ENCODE measurements around the gene GNAL.

DNA sequence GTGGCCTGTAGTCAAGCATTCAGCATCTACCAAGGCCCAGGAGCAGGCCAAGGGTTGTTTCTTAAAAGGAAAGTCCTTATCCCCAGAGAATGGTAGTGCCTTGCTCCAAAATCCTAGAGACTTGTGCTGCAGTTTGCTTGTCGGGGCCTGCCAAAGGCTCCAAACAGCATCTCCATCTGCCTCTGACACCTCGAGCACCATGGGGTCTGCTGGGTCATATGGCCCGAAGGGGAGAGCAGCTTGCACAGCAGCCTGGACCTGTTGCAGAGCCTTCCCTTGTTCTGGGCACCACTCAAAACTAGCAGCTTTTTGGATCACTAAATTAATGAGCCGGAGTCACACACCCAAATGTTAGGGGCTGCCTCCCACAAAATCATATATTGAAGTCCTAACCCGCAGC is 35.7 kb downstream of the GNAL start:
- TF ChIP-seq, protein P1, sequence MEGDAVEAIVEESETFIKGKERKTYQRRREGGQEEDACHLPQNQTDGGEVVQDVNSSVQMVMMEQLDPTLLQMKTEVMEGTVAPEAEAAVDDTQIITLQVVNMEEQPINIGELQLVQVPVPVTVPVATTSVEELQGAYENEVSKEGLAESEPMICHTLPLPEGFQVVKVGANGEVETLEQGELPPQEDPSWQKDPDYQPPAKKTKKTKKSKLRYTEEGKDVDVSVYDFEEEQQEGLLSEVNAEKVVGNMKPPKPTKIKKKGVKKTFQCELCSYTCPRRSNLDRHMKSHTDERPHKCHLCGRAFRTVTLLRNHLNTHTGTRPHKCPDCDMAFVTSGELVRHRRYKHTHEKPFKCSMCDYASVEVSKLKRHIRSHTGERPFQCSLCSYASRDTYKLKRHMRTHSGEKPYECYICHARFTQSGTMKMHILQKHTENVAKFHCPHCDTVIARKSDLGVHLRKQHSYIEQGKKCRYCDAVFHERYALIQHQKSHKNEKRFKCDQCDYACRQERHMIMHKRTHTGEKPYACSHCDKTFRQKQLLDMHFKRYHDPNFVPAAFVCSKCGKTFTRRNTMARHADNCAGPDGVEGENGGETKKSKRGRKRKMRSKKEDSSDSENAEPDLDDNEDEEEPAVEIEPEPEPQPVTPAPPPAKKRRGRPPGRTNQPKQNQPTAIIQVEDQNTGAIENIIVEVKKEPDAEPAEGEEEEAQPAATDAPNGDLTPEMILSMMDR (IDR thresholded peaks at IDR 0.05; ENCODE audit: low read depth, low read length), result no peak
- no peak for TF ChIP-seq POLR2A (IDR thresholded peaks at IDR 0.05; ENCODE audit: extremely low read depth, insufficient read length)
- TF ChIP-seq, protein P2, sequence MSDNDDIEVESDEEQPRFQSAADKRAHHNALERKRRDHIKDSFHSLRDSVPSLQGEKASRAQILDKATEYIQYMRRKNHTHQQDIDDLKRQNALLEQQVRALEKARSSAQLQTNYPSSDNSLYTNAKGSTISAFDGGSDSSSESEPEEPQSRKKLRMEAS (IDR thresholded peaks at IDR 0.05; ENCODE audit: low read depth, low read length), result no peak

All from NB4 (cell line).